Medulla oblongata (tissue), 1 donor: ENCODE measurements around the gene TRIP11.
A peak's percentile ranks its signal among the peaks of the same experiment; 100 is the strongest.

Experiments used
- DNase-seq: peaks from one replicate; pipeline ENCODE4 v3.0.0-alpha.2; 2015; ENCODE audit errors: extremely low spot score

The TRIP11 gene

GRCh38 chr14:91956616-91957015 is 83.2 kb downstream of the TRIP11 start:
- DNase-seq = no peak

- no peak for DNase-seq
These were observed 84.7 kb downstream of the TRIP11 start for GRCh38 chr14:91955168-91955567.

DNA sequence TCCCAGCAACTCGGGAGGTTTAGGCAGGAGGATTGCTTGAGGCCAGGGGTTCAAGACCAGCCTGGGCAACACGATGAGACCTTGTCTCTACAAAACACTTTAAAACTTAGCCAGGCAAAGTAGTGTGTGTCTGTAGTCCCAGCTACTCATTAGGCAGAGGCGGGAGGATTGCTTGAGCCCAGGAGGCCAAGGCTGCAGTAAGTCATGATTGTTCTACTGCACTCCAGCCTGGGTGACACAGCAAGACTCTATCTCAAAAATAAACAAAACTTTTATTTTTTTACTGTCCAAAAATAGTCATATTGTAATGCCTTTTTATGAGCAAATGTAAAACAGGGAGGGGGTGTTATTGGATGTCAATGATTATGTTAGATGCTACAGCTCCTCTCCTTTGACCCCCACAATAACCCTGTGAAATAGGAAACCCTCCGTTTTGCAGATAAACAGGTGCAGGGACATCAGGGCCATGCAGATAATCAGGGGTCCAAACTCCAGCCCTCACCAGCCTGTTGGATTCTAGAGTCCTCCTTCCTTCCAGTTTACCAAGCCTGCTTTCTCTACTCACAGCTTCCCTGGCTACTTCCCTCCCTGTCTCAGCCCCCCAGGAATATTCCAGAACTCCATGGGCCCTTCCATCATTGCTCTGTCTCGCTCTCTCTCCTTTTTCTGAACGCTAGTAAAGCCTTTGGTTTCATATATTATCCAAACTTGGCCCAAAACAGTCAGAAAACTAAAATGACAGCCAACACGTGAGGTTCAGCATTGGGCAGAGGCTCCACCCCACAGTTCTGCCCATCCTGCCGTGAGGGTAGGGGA is 86.5 kb downstream of the TRIP11 start:
- DNase-seq = no peak

DNA sequence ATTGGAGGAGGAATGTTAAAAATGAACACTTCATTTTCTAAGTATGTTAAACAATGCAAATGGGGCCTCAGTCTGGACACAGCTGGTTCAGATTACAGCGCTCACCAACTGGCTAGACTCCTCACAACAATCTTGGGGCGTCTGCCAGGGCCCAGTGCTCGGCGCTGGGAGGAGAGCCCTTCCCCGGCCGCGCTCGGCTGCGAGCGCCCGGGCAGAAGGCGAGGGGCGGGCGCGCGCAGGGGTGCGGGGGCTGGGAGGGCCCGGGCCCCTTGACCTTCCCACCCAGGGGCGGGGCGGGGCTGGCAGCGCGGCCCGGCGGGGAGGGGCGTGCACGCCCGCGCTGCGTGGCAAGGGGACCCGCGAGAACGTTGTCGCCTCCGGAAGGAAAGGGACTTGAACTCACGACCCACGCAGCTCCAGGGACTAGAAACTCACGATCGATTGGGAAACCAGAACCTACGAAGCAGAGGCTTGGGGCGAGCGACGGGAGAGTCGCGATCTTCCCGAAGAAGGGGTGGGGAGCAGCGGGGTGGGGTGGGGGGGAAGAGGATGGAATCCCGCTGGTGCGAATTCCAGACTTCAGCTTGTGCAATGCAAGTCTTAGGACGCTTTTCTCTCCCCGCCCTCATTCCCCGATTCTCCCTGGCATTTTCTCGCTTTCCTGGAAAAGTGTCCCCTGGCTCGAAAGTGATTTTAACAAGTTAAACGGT is 92.2 kb downstream of the TRIP11 start, which contains the start of gene FBLN5:
Gene FBLN5 (minus strand): TSS at position 220 of the 710 bp plus-strand sequence. CDS start 465 bp downstream, outside the sequence.
- peak; percentile 30 for DNase-seq

DNA sequence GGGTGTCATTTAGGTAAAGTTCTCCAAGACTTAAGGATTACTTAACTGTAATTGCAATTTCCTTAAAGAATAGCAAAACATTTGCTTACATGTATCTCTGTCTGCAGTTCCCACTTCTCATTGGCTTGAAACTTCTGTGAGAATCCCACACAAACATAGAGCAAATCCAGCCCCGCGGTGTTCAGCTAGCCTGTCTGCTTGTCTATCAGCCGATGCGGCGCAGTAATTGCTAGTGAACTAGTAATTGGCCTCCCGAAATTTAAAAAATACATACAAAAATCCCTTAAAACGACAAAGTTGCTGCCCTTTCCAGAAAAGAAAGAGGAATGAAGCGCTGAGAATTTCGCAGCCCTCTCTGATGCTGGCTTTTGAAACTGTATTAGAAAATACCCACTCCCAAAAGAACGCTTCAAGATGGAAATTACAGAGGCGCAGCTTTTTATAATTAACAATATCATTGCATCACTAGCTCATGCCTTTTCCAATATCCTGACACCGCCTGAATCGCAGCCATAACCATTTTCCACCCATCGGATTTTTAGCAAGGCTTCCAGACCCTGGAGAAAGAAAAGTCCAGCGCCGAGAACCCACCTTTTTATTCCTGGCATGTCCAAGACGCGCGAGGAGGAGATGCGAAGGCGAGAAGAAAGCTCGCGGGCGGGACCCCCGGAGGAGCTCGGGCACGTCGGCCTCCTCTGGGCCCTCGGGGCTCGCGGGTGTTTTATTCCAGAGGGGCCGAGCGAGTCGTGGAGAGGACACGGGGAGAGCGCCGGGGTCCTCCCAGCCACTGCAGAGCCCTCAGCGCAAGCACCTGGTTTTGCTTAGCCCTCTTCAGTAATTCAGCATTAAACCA is 93.0 kb downstream of the TRIP11 start:
- no peak for DNase-seq

DNA sequence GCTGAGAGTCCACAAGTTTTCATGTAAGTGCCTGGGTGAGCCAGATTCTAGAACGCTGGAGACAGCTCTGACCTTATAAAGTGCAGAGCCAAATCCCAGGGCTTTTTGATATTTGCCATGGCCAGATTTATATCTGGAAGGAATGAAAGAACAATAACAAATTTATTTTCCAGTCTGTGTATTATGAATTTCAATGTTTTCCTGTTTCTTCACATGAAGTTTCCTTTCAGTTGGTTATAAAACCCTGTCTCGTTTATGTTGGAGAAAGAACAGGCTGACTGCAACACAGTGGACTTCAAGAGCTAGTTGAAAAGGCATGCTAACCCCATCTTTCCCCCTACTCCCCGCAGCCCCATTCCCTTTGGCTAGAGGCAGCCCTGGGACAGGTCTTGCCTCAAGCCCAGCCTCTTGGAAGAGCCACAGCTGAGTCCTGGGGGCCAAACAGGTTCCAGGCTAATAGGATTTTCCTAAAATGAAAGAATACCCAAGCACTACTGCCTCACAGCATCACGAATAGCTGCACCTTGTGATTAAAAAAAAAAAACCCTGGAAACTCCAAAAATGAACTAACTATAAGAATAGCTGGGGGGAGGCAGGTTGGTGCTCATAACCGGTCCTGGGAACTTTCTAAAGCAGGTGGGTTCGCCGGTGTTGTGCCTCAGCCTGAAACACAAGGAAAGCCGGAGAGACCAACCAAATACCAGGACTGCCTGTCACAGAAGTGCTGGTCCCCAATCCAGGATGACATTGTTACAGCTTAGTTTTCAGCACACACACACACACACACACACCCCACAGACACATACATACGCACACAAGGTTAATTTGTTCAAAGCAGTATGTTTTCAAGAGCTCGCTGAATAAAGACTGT is 93.9 kb downstream of the TRIP11 start:
- no peak for DNase-seq

- no peak for DNase-seq
These were observed 96.9 kb downstream of the TRIP11 start for GRCh38 chr14:91942946-91943345.

- DNase-seq = no peak
These were observed 97.7 kb downstream of the TRIP11 start for GRCh38 chr14:91942128-91942527.

- no peak for DNase-seq
These were observed 99.7 kb downstream of the TRIP11 start for GRCh38 chr14:91940209-91940608.

DNA sequence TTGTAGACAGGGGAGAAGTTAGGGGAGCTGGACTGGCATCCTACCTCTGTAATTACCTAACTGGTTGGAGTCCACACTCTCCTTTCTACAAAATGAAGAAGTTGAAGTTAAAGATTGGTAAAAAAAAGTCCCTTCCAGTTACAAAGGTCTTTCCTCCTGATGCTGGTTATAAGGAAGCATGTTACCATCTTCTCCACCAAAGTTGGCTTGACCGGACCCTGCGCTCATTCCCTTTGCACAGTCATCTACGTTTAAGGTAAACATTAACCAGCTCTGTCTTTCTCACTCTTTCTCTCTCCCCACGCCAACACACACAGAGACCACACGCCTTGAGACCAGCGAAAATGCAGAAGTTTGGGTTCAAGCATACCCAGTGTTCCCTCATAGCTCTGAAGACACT is 104.3 kb downstream of the TRIP11 start:
- DNase-seq = no peak

DNA sequence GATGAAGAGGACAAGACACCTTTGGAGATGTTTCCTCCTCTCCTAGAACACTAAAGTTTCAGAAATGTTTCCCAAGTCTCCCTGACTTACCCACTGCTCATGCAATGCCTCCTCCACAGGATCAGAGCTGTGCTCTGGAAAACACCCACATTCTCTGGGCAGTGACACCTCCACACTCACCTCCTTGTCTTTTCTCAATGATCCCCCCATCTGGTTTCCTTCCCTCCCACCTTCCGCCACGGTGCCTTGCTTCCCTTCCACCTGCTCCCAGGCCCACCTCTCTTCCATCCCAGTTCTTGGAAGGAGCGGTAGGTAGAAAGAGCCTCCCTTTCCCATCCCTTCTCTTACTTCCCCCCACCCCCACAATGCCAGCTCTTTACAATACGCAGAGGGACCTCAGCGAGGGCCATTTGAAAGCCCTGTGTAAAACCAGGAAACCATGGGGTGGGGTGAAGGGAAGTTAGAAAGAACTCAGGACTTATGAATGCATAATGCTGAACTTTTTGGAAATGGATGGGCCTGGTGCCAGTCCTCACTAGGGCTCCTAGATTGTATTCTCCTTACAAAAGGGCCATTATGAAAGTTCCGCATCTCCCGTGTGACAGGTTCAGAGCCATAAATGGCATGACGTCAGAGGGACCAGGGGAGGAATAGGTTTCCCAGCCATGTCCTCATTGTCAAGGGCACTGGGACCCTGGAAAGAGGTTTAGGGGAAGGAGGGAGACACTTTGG is 105.1 kb downstream of the TRIP11 start:
- DNase-seq = no peak

DNA sequence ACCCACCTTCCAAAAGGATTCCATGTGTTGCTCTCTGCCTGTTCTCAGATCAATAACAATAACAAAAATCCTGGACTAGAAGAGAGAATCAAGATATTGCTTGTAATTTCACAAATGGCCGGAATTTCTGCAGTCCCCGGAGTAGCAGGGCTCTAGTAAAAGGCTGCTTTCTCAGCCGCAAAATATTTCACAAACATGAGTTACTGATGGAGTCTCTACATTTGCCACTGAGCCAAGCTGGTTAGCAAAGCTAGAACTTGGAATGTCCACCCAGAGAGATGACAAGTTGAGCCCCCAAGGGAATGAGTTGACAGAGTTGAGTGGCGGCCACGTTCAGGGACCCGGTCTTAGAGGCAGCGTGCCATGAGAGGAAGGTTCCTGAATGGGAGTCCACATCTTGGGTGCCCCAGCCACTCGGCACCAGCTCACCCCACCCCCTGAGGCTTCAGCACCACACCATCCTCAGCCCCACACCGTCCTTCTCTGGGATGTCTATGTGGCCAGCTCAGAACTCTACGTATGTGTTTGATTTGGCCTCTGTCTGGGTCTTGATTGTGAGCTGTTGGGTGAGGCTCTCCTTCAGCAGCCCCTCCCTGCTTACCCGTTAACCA is 108.3 kb downstream of the TRIP11 start:
- DNase-seq = no peak

DNA sequence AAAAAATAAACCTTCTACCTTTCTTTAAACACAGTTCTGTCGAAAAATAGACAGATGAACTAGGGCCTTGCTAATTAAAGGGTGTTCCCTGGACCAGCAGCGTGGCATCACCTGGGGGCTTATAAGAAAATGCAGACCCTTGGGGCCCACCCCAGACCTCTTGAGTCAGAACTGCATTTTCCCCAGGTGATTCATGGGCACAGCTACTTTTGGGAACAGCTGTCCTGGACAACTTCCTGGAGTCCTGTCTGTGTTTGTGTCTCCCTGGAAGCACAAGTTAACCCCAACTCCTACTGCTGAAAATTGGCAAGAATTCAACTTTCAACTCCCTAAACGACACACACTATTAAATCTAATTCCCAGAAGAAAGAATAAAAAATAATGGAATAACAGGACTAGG is 110.2 kb downstream of the TRIP11 start:
- DNase-seq = no peak

DNA sequence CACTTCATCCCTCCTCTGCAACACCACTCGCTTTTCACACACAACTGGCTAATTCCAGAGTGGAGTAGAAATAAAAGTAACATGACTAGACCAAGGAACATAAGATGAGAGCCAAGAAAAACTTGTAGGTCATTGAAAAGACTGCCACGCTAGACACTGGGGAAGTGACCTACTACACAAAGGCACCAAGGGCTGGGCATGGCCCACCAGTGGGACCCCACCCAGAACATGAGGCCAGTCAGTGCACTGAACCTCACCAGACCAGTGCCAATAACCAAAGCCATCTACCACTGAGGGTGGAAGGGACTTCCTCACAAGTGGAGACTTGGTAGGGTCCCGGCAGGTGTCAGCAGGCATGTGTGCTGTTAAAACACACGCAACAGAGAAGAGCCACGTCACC is 112.1 kb downstream of the TRIP11 start:
- DNase-seq = no peak

GRCh38 chr14:91927191-91927590 is 112.7 kb downstream of the TRIP11 start:
- DNase-seq = no peak

GRCh38 chr14:91926131-91926890 is 113.5 kb downstream of the TRIP11 start:
- no peak for DNase-seq

GRCh38 chr14:91925727-91926121 is 114.1 kb downstream of the TRIP11 start:
- DNase-seq = no peak

DNA sequence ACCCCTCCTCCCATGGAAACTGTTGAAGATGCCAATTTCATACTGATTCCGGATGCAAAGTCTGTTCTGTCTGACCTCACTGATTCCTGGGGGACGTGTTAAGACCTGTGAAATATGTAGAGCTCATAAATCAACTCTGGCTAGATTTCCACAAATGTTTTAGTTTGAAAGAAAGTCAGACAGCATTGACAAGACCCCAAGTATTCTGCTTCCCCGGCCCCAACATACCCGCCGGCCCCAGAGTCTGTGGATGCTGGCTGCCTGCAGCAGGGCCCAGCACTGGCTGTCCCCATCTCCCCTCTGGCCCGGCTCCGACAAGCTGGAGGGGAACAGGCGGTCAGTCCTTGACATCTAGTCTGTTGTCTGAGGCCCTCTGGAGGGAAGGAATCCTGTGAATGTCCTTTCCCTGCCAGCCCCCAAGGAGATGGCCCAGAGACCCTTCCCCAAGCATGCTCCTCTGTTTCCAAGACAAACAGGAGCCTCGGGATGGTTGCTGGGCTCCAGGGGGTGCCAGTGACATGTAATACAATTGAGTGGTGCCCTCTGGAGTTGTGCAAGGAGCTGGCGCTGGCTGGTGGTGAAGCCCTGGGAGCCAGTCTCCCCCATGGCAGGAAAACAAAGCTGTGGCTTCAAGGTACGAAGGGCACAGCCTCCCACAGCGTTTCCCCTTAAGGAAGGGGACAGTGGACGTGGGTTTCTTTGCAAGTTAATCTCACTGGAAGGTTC is 114.7 kb downstream of the TRIP11 start:
- DNase-seq = no peak

DNA sequence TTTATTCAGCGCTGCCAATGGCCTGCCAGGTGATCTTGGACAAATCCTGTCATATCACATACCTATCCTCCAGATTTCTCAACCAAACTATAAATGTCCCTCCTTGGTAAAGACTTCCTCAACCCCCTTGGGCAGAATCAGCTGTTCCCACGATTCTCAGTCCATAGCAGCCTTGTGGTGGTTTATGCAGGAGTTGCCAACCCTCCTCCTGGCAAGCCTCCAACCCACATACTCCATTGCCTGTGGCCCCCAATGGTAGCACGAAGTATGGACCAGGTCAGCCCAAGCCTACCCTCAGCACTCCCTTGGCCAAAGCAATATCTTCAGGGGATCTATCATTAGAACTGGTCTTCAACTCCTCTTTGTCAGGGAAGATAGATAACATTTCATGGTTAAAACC is 119.3 kb downstream of the TRIP11 start:
- no peak for DNase-seq
